Spleen (tissue), 11 donors: ENCODE results near the gene NACC1. TPM values are rescaled to one million over a fixed set of nuclear protein-coding genes. Genes with fewer than 3 reads are reported as not detected.

ENCODE experiments used
- DNase-seq: peaks from one replicate; pipeline ENCODE4 v3.0.0-alpha.2; 2020
- H3K27ac ChIP-seq, 8 donors: fragments of 200-600 bp; sonication (generic) in 7 of 8; 1 replicate in 4 of 8; 2 replicates in 4 of 8; pipeline versions ENCODE4 v1.5.0 to v1.8.0; 2016 to 2021; ENCODE audit warnings: inconsistent platforms in 4 of 8, mild to moderate bottlenecking in 4 of 8, moderate library complexity in 1 of 8
- H3K27me3 ChIP-seq, 7 donors: fragments of 200-600 bp; sonication (generic) in 6 of 7; replicated peaks in 1 of 7; 1 replicate in 4 of 7; 2 replicates in 3 of 7; pipeline versions ENCODE4 v1.5.0 to v1.8.0; 2016 to 2021; ENCODE audit warnings: inconsistent platforms in 3 of 7, mild to moderate bottlenecking in 1 of 7
- H3K36me3 ChIP-seq, 6 donors: fragments of 200-600 bp; sonication (generic) in 5 of 6; 1 replicate in 4 of 6; 2 replicates in 2 of 6; pipeline versions ENCODE4 v1.5.0 to v1.8.0; 2016 to 2021; ENCODE audit warnings: inconsistent platforms in 2 of 6
- H3K4me1 ChIP-seq, 6 donors: fragments of 200-600 bp; sonication (generic) in 5 of 6; 1 replicate in 3 of 6; 2 replicates in 3 of 6; pipeline versions ENCODE4 v1.5.0 to v1.8.0; 2016 to 2021; ENCODE audit warnings: inconsistent platforms in 3 of 6
- H3K4me3 ChIP-seq, 8 donors: fragments of 200-600 bp; sonication (generic) in 7 of 8; 1 replicate in 4 of 8; 2 replicates in 4 of 8; pipeline versions ENCODE4 v1.5.0 to v1.8.0; 2016 to 2021; ENCODE audit warnings: inconsistent platforms in 4 of 8, mild to moderate bottlenecking in 4 of 8, moderate library complexity in 2 of 8
- H3K9me3 ChIP-seq, 8 donors: fragments of 200-600 bp; sonication (generic) in 7 of 8; 1 replicate in 4 of 8; 2 replicates in 4 of 8; pipeline versions ENCODE4 v1.5.0 to v1.8.0; 2016 to 2021; ENCODE audit warnings: inconsistent platforms in 4 of 8
- CTCF ChIP-seq, 11 experiments: fragments of 200-600 bp in 7 of 11; fragments of 450-650 bp in 4 of 11; sonication (generic) in 4 of 11; IDR thresholded peaks in 8 of 11; conservative IDR thresholded peaks in 3 of 11; 1 replicate in 7 of 11; 2 replicates in 4 of 11; pipeline versions ENCODE4 v1.4.0 to v1.8.0; 2016 to 2021; ENCODE audit warnings: antibody characterized with exemption in 11 of 11, inconsistent platforms in 4 of 11, mild to moderate bottlenecking in 1 of 11
- POLR2A ChIP-seq, 3 donors: fragments of 450-650 bp; IDR thresholded peaks; one replicate each; pipeline ENCODE4 v1.5.1; 2017; ENCODE audit warnings: antibody characterized with exemption in 3 of 3, mild to moderate bottlenecking in 1 of 3
- POLR2AphosphoS5 ChIP-seq, 3 donors: sonication (generic); formaldehyde crosslinking; IDR thresholded peaks; one replicate each; pipeline ENCODE4 v1.5.1; 2017; ENCODE audit warnings: antibody characterized with exemption in 3 of 3
- WGBS, 5 donors: extraction: QIAGEN DNeasy Blood & Tissue Kit in 3 of 5; methylation state at CpG; one replicate each; pipeline versions ENCODE4 v1.1.5 to v1.1.7; 2013 to 2018; 5-methylcytosine and 5-hydroxymethylcytosine counted together
- intact Hi-C: fragments of 100-400 bp; cut with DNase I; formaldehyde crosslinking; loops from one replicate; pipeline ENCODE4 v1.15.0; 2023; ENCODE audit warnings: low total_unique reads
- polyA plus RNA-seq, 3 donors: library from polyadenylated mRNA; stranded (reverse); fragments of 200-250 nt; gene quantifications; one replicate each; pipeline ENCODE4 v1.2.1, GENCODE V29; 2013
- total RNA-seq, 7 donors: library from RNA; depleted of rRNA in 3 of 7; stranded (reverse); fragments of >200 nt in 3 of 7; fragmentation: NEBNext Ultra II Directional in 4 of 7; extraction: Animal tissue kit (Norgen Biotek cat#: 25700) in 4 of 7; gene quantifications; one replicate each; pipeline versions ENCODE4 v1.1.0 to v1.2.1, GENCODE V29; 2016 to 2021
- donor health status: healthy with polysubstance abuse.
- donor health status: DM: no; HTN: no; CAD: no; lungs with moderate emphysema.
- donor health status: DM: no; HTN: no; CAD: no.
- donor health status: Bipolar disorder and iron deficiency.
- donor health status: healthy.
- donor health status: DM: no; HTN: no; CAD: no.
- donor health status: DM: yes; HTN: yes; CAD: no.

NACC1 gene
- total and polyA plus RNA-seq, 10 donors: 5.5 to 47.0 (median 34.3) TPM

GRCh38 chr19:13130886-13131490, 12.9 kb downstream of the NACC1 start:
- no peak overlapping the region for H3K4me3 ChIP-seq
- DNase-seq: no peak
- H3K4me1 ChIP-seq: peaks cover 0 to 38% (median 5%) of the 10 kb centered on the region in 6 donors
- H3K36me3 ChIP-seq: peaks cover 0 to 50% (median 10%) of the 10 kb centered on the region in 6 donors
- H3K9me3 ChIP-seq: no peaks in the 10 kb centered on the region
- no peak overlapping the region for H3K27ac ChIP-seq
- H3K27me3 ChIP-seq: no peaks in the 10 kb centered on the region
- intact Hi-C loops: no loop called here
- 85 to 98% (median 93%) methylated on average over 3 of the region's 3 CpGs for WGBS, 5 donors
- no peak for TF ChIP-seq POLR2A (IDR thresholded peaks at IDR 0.05)
- TF ChIP-seq POLR2AphosphoS5 (IDR thresholded peaks at IDR 0.05): no peak
- no peak for TF ChIP-seq CTCF (IDR thresholded peaks at IDR 0.05 in 8 of 11, conservative IDR thresholded peaks at IDR 0.05 in 3 of 11)

GRCh38 chr19:13132471-13133180, 14.6 kb downstream of the NACC1 start:
- peaks cover 0 to 57% (median 26%) of the 10 kb centered on the region in 6 donors for H3K36me3 ChIP-seq
- H3K9me3 ChIP-seq: no peaks in the 10 kb centered on the region
- H3K4me3 ChIP-seq: no peak overlapping the region
- TF ChIP-seq POLR2A (IDR thresholded peaks at IDR 0.05) (no peak), CTCF (IDR thresholded peaks at IDR 0.05 in 8 of 11, conservative IDR thresholded peaks at IDR 0.05 in 3 of 11) (no peak), POLR2AphosphoS5 (IDR thresholded peaks at IDR 0.05) (no peak)
- 63 to 76% (median 73%) methylated on average over 8 of the region's 8 CpGs for WGBS, 5 donors
- H3K4me1 ChIP-seq: peaks cover 0 to 36% (median 5%) of the 10 kb centered on the region in 6 donors
- H3K27me3 ChIP-seq: no peaks in the 10 kb centered on the region
- intact Hi-C loops: no loop called here
- DNase-seq: no peak
- peak overlapping the region in 1 of 8 donors; percentile 36 for H3K27ac ChIP-seq

- Histone ChIP-seq H3K4me1 (peaks cover 0 to 29% (median 5%) of the 10 kb centered on the region in 6 donors), H3K9me3 (no peaks in the 10 kb centered on the region), H3K4me3 (no peak overlapping the region), H3K27ac (no peak overlapping the region), H3K27me3 (no peaks in the 10 kb centered on the region), H3K36me3 (peaks cover 0 to 64% (median 33%) of the 10 kb centered on the region in 6 donors)
- WGBS, 5 donors: 86 to 89% (median 87%) methylated on average over 12 of the region's 12 CpGs
- DNase-seq: no peak
- no peak for TF ChIP-seq POLR2A (IDR thresholded peaks at IDR 0.05)
- TF ChIP-seq POLR2AphosphoS5 (IDR thresholded peaks at IDR 0.05): no peak
- no peak for TF ChIP-seq CTCF (IDR thresholded peaks at IDR 0.05 in 8 of 11, conservative IDR thresholded peaks at IDR 0.05 in 3 of 11)
- intact Hi-C loops: no loop called here
Measured at GRCh38 chr19:13133241-13133870, 15.3 kb downstream of the NACC1 start.

- no peak for TF ChIP-seq POLR2A (IDR thresholded peaks at IDR 0.05)
- no peak for TF ChIP-seq CTCF (IDR thresholded peaks at IDR 0.05 in 8 of 11, conservative IDR thresholded peaks at IDR 0.05 in 3 of 11)
- TF ChIP-seq POLR2AphosphoS5 (IDR thresholded peaks at IDR 0.05): no peak
- peaks cover 0 to 40% (median 7%) of the 10 kb centered on the region in 6 donors for H3K4me1 ChIP-seq
- H3K36me3 ChIP-seq: peaks cover 0 to 77% (median 40%) of the 10 kb centered on the region in 6 donors
- intact Hi-C loops: no loop called here
- H3K27me3 ChIP-seq: no peaks in the 10 kb centered on the region
- no peak overlapping the region for H3K27ac ChIP-seq
- DNase-seq: no peak
- no peaks in the 10 kb centered on the region for H3K9me3 ChIP-seq
- no peak overlapping the region for H3K4me3 ChIP-seq
- 91 to 100% (median 97%) methylated on average over 3 of the region's 3 CpGs for WGBS, 5 donors
Measured at GRCh38 chr19:13134626-13135025, 16.6 kb downstream of the NACC1 start.
